Measurements from ENCODE around the gene GUCY2F.

Gene GUCY2F

DNA sequence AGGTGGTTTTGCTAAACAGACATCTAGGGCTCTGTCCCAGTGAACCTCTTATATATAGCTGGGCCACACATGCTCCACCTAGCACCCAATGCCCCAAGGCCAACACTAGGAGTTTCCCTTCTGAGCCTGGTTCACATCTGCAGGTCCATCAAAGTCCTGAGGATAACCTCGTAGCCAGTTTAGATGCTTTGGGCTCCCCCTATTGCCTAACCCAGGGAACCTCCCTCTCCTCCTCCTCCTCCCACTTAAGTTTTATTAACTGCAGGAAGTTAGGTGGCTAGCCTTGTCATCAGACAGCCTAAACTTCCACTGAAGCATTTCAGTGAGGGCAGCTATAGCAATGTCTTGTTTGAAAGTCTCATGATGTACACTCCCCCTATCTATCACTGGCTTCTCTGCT, 88.0 kb downstream of the GUCY2F start:
- DNase-seq (ENCODE audit: low read depth) = no peak

DNA sequence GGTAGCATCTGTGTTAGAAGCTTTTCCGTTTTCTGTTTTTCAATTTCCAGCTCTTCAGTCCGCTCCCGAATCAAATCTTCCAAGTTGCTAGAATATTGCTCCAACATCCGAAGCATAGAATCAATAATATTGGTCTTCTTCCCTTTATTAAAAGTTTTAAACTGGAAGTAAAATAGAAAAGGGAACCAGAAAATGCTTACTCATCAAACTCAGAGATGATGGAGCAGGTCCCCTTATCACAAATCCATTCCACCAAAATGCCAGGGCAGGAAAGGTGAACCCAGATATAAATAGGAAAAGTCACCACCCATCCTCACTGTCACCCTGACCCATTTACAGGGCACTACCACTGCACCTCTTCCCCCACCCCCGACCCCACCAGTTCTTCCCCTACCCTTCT, 89.0 kb downstream of the GUCY2F start:
- no peak for DNase-seq (ENCODE audit: low read depth)

DNA sequence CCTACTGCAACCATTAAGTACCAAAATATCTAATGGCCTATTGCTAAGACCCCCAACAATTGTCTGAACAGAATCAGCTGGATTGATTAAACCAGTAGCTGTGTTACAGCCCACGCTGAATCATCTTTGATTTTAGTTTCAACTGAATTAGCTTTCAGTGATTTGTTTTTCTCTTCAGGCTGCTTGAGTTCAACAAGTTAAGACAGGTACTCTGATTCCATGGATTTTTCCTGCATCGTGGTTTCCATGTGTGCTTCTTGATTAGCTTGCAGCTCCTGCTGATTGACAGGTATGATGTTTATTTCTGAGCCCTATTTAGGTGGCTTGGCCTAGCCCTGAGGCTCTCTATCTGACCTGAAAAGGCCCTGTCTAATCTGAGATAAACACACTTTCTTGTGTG, 91.3 kb downstream of the GUCY2F start:
- DNase-seq (ENCODE audit: low read depth) = no peak

DNA sequence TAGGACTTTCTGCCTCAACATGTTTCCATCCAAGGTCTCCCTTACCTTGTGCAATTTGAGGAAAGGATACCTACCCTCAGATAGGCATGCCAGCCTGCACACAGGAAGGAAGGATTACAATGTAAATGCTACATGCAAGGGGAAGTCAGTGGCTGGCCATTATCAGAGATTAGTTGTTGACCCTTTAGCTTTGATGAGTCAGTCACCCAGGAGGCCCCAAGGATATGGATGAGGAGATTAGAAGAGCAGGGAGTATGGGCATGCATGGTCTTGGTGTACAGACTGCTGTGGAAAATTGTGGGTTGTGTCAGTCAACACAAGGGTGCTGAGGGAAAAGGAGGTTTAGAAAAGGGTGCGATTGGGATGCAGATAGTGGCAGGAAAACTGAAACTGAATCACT, 92.0 kb downstream of the GUCY2F start:
- no peak for DNase-seq (ENCODE audit: low read depth)

DNA sequence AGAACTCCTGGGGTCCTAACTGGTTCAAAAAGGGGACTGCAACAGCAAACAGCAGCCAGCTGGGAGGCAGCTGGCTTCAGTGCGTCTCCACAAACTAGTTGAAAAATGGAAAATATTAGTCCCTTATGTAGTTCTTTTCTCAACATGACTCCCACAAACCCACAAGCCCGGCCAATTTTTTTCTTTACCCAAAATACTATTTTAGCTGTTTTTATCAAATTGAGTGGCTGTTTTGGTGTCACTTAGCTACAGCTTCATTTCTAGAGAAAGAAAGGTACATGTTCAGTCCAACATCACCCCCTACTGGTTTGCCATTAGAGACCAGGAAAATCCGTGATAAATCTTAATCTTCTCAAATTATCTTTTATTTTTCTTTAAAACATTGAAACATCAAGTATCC, 97.2 kb downstream of the GUCY2F start:
- DNase-seq (ENCODE audit: low read depth) = peak; percentile 10

DNA sequence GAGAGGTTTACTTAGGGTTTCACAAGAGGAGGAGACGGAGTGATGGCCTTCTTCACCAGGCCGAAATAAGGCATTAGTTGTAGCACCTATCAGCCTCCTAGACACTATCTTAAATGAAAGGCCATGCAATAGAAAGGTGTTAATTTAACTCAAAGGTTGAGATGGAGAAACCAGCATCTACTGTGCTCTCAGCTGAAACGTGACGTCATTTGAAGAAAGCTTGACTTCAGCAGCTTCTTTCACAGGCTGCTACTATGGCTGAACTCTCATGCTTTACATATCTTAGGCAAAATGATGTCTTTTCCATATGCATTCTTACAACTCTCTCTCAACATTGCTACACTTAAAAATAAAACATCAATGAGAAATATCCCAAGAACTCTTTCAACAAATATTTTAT, 99.6 kb downstream of the GUCY2F start:
- no peak for DNase-seq (ENCODE audit: low read depth)

DNA sequence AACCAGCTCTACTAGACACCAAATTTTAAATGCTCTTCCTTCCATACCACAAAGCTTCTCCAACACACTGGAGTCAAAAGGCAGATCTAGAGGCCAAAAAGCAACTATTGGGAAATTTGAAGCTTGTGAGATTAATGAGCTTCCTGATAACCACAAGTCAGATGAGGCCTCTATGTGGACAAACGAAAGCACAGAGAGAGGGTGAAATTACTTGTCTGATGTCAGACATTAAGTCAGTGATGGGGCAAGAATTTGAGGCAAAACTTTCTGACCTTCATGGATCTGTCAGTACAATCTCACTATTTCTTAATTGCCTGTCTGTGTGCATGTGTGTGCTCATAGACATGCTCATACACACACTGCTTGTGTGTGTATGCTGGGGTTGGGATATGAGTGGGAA, 103.6 kb downstream of the GUCY2F start:
- no peak for DNase-seq (ENCODE audit: low read depth)

DNA sequence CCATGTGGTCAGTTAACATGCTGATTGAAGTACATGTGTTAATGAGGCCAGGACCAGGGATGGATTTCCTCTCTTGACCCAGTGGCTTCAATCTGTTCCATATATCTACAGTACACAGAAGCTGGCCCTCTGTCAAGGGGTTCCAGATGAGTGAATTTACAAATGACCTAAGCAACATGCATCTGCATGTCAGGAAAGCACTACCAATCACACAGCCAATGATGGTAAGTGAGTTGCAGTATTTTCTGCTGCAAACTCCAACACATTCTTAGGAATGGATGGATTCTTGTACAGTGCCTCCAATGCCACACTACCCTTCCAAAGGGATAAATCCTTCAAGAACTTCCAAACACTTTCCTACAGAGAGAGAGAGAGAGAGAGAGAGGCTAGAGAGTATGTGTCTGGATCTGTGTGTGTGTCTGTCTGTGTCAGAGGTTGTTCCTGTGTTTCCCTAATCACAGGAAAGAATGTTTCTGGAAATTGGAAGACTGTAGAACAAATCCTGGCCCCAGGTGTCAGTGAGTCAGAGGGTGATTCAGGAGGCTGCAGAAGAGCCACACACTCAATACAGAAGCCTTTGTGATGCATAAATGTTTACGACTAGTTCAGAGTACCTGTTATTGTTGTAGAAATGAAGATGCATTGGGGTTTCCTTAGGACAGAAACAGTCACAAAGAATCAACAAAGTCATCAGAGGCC, 107.5 kb downstream of the GUCY2F start:
- no peak for DNase-seq (ENCODE audit: low read depth)

DNA sequence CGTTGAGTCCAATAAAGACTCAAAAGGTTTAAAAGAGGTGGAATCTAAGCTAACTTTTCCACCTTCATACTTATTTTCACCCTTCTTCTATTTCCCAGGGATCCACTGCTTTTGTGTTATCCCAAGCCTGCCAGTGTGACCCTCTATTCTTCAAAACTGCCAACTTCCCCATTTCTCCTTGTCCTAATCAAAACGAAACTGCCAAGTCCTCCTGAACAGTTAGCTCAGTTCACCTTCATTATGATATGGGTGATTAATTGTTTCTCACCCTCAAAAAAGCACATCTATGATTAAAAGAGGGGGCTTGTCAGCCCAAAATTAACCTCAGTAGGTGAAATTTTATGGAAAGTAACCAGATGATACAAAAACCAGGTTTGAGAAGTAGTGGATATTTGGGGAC, 108.4 kb downstream of the GUCY2F start:
- DNase-seq (ENCODE audit: low read depth) = no peak

DNA sequence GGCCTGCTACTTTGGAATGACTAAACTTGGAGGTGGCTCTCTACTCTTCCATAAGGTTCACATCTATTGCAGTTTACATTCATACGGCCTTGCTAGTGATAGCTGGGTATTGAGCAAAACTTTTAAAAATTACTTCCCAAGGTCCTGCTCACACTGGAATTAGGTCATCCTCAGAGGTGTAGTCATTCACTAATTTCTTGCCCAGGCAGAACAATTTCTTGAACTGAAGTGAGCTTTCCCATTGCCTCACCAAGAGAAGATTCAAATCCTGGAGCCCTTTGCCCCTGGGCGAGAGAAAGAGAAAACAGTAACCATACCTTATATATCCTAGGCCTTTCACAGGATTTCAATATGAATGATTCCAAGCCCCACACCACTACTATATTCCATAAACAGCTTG, 109.2 kb downstream of the GUCY2F start:
- no peak for DNase-seq (ENCODE audit: low read depth)

DNA sequence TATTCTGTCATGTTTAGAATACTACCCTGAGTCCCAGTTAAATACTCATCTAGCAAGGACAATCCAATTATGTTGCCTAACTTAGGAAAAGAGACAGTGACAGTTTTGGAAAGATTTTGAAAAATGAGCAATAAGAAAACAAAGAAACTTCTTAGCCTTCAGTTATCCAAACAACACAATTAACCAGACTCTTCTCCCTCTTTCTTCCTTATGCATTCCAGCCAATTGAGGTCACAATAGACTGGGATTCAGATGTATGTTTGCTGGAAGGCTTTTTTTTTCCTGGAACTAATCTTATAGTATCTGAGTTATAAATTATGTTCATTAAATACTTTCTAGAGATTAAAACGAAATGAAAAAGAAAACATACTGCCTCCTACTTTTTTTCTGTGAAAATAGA, 109.6 kb downstream of the GUCY2F start:
- no peak for DNase-seq (ENCODE audit: low read depth)

DNA sequence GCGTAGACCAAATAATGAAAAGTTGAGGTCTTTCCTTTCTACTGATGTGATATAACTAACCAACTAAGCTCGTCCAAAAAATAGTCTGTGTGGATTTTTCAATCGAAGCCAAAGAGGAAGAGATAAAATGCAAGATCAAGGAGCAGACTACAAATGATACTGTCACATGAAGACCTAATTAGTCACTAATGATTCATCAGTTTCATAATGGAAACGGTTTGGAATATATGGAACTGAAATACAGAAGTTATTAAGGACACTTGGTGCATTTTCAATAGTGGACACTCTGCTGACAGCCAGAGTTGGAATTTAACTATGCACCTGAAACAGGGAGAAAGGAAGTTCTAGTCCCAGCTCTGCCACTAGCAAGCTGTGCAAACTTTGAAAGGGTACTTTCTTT, 119.8 kb downstream of the GUCY2F start:
- no peak for DNase-seq (ENCODE audit: low read depth)

DNA sequence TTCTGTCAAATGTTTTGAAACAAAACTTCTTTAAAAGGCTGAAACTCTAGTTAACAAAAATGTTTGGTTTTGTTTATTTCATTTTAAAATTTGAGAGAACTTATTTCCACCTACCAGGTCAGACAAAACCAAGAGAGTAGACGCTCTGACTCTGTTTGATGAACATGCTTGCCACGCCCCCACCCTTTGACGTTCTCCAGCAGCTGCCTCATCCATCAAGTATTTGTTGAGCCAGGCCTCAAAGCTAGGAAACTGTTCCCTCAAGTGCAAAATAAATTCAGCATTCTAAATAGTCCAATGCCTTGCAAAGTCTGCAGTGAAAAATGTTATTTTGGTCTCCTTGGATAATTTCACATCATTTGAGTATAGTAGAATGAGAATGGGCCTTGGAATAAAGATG, 121.6 kb downstream of the GUCY2F start:
- no peak for DNase-seq (ENCODE audit: low read depth)

DNA sequence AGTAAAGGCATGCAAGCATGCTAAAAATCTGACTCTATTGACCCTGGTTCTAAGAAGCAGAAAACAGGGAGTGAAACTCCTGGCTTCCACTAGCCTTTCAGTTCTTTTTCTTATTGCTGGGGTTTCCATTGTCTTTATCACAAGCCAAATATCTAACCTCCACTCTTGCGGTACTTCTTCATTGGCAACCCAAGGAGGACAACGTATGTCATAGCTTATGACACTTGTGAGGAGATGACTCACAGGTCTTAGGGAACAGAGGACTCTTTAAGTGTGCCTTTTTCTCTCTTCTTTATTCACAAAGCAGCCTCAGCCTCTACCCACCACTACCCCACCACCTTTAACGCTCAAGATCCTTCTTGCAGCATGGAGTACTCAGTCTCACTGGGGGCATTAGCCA, 124.2 kb downstream of the GUCY2F start:
- DNase-seq (ENCODE audit: low read depth) = no peak

DNA sequence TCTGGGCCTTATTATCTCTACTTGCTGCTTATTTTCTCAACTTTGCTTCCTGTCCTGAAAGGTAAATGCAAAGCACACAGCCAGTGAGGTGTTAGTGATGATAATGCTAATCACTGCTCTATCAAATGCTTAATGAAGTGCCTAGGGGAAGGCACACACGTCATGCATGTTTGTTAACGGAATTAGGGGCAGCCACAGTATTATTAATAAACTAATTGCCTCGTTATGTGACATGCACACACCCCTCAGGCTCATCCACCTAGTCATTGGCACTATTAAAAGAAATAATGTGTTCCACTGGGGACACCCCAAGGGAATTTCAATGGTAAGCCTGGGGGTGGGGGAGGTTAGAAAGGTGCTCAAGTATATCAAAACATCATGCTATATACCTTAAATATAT, 125.2 kb downstream of the GUCY2F start:
- no peak for DNase-seq (ENCODE audit: low read depth)

DNA sequence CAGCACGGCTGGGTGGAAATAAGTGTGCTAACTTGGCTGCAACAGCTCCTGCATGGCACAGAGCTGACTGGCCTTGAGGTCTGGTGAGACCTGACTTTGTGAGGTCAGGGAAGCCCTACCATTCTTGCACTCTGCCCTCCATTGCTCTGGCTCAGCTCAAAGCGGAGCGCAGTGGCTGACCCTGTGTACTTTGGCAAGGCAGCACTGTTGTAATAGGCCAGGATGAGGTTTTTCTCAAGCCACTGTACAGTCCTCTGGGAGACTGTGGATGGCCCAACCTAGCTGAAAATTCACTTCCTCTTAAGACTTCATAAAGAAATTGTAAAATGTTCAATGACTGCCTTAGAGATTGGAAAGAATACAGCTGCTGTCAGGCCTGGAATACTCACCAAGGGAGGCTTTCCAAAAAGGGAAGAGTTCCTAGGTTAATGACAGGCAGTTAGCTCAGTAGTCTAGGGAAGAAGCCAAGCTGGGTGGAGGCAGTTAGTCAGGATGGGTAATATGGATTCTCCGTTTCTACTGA, 129.8 kb downstream of the GUCY2F start:
- peak; percentile 71 for DNase-seq (ENCODE audit: low read depth)

DNA sequence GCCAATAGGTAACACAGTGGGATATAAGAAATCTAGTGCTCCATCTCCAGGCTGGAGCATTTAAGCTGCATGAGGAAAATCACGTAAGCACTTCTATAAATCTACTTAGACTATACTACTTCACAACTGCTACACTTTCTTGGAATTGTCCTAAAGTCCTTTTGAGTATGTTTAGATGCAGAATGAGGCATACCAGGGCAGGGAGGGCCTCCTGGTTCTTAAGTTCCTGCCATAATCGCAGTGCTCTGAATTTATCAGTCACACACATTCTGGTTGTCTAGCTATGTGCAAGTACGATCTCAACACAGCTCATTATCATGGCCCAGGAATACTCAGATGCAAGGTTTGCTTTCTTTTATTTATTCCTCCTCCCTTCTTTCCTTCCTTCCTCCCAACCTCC, 130.3 kb downstream of the GUCY2F start:
- no peak for DNase-seq (ENCODE audit: low read depth)

DNA sequence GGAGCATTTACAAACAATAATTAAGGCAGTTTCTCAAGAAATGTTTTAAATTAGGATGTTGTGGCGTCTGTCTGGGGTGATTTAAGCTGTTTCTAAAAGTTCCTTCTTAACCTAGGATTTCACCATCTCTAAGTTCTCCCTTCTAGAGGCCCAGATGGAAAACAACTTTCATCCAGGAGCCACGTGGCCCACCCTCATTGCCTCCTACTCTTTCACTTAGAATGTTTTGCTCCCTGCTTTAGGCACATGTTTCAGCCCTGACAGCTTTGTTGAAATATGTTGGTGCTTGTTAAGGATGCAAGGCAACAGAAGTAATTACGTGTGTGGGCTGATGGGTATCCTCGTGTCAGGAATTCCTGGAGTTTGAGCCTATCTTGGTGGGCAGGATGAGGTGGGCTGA, 131.3 kb downstream of the GUCY2F start:
- no peak for DNase-seq (ENCODE audit: low read depth)

DNA sequence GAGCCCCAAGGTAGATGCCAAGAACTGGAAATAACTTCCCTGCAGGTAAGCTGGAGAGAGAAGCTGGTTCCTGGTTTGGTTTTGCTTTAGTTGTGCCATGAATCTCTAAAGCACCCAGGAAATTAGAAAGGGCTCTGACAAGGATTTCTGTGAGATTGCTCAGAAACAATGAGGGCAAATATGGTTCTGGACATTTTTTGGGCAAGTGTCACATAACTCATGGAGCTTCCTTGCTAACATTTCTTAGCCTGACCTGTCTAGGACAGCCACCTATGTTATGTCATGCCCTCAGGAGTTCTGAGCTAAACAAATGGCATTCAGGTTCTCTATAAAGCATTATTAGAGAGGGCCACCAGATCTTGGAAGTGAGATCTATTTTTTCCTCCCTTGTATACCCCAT, 131.8 kb downstream of the GUCY2F start:
- no peak for DNase-seq (ENCODE audit: low read depth)

DNA sequence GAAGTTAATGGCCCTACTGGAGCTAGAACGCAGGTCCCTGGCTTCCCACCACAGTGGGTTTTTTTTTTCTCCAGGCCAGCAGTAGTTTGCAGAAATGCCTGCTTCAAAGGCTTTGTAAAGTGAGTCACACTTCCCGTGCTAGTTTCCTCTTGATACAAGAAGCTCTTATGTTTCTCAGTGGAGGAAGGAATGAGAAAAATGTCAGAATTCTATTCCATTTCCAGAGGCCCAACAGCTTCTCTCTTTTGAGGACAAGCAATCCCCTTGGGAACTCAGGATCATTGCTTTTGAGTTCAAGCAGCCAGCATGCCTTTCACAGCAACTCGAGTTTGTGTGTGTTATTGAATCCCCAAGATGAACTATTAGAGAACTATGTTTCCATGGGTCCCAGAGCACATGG, 134.3 kb downstream of the GUCY2F start:
- peak; percentile 31 for DNase-seq (ENCODE audit: low read depth)

DNA sequence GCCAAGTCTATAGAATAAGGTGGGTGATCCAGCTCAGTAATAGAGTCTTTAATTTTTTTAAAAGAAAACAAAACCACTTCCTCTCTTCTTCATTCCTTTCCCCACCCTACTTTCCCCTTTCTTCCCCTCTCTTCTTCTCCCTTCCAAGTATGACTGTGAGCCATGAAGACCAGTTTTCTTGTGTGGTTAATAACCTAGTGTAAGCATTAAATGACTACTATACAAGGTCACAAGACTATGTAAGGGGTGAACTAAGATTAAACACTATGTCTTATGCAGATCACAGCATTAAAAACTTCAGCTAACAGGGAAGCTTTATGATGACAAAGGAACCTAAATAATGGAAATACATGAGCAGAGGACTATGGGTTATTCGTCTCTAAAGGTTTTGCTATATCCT, 135.4 kb downstream of the GUCY2F start:
- no peak for DNase-seq (ENCODE audit: low read depth)

DNA sequence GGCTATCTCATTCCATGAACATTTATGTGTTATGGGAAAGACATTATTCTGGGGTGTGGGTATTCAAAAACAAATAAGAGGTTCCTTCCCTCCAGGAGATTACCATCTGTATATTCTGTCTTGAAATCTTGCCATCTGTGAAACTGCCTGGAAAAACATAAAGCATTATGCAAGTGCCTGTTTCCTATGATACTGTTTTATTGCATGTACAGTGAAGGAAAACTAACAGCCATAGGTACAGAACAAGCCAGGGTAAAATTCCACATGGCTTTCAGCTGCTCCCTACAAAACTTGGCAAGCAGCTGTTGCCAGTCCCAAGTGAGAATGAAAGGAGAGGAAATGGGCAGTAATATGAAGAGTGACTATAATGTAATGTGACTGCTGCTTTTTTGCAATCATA, 136.0 kb downstream of the GUCY2F start:
- no peak for DNase-seq (ENCODE audit: low read depth)

DNA sequence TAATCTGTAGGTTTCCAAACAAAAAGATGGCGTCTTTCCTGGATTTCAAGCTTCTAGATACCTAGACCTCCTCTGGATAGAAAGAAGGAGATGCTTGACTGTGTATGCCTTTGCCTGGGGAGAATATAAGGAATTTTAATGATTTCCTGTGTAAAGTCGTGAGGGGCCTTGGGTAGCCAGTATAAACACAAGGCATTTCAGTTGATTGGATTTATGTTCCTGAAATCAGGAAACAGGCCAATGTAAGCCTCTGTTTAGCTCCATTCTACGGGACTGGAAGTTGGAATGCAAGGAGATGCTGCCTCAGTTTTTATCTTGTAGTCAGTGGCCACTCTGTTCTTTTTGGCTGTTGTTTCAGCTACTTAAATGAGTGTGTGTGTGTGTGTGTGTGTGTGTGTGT, 137.2 kb downstream of the GUCY2F start:
- DNase-seq (ENCODE audit: low read depth) = no peak

DNA sequence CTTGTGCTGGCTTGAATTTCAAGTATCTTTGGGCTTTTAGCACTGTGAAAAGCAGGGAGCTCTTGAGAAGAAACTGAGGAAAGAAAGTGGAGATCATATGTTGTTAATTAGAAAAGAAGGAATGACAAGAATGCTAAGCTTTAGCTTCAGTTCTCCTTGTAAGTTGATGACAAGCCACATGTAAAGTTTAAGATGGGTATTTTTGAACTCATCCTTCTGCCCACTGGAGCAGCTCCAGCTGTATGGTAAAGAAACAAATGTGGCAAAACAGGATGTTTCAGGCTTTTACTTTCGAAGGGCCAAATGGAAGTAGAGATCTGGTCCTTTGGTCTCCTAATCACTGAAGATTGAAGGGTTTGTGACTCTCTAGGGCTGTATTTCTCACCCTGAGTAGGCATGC, 137.8 kb downstream of the GUCY2F start:
- DNase-seq (ENCODE audit: low read depth) = no peak

DNA sequence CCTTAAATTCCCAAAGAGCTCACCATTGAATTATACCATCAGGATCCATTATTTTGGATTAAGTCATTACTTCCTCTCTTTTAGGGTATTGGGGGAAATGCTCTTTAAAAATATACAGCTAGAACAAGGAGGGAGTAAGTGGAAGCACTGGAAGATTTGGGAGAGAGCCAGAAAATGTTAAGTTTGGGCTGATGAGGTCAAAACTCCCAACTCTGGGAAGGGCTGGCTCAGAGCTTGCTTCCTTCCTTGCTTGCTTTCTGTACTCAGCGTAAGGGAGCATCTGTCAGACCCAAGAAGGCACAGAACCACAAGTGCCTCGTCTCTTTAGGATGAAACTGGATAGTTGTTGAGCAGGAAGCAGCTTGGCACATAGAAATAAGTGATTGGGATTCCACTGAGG, 138.2 kb downstream of the GUCY2F start:
- DNase-seq (ENCODE audit: low read depth) = no peak
